ENCODE data around the gene RTN4R. TPM values are rescaled to one million over a fixed set of nuclear protein-coding genes. Genes with fewer than 3 reads are reported as not detected.
"Not testable (repeated sequence)": the region's sequence is repeated elsewhere in the genome, so short reads cannot be mapped to it uniquely, and the experiment has no call there.

RTN4R gene
- total RNA-seq, 1 donor from 2014 or later: 0.43 TPM

DNA sequence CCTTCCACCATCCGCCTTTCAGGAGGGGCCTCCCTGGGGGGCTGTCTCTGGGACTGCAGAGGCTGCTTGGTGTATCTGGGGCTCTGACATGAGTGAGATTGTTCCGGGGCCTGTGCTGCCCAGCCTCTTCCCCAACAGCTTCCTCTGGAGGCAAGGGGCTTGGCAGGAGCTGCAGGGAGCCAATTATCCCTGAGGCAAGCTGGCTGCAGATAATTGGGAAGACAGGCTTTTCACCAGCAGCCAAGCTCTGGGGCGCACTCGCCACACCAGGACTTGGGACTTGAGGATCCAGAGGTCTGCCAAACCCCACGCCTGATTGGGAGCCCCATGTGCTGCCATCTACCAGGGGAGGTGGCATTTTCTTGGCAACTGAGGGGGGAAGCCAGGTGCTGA, 15.6 kb upstream of the RTN4R start:
- TF ChIP-seq, protein P1, sequence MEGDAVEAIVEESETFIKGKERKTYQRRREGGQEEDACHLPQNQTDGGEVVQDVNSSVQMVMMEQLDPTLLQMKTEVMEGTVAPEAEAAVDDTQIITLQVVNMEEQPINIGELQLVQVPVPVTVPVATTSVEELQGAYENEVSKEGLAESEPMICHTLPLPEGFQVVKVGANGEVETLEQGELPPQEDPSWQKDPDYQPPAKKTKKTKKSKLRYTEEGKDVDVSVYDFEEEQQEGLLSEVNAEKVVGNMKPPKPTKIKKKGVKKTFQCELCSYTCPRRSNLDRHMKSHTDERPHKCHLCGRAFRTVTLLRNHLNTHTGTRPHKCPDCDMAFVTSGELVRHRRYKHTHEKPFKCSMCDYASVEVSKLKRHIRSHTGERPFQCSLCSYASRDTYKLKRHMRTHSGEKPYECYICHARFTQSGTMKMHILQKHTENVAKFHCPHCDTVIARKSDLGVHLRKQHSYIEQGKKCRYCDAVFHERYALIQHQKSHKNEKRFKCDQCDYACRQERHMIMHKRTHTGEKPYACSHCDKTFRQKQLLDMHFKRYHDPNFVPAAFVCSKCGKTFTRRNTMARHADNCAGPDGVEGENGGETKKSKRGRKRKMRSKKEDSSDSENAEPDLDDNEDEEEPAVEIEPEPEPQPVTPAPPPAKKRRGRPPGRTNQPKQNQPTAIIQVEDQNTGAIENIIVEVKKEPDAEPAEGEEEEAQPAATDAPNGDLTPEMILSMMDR (IDR thresholded peaks at IDR 0.05): no peak
- Histone ChIP-seq H3K27ac (no peak overlapping the region), H3K4me1 (no peaks in the 10 kb centered on the region), H3K27me3 (no peaks in the 10 kb centered on the region), H3K9me3 (no peaks in the 10 kb centered on the region), H3K36me3 (no peaks in the 10 kb centered on the region), H3K4me3 (no peak overlapping the region)
- intact Hi-C loops (cut with DNase I): no loop called here
- DNase-seq (ENCODE audit: low spot score in 2 of 2): no peak

DNA sequence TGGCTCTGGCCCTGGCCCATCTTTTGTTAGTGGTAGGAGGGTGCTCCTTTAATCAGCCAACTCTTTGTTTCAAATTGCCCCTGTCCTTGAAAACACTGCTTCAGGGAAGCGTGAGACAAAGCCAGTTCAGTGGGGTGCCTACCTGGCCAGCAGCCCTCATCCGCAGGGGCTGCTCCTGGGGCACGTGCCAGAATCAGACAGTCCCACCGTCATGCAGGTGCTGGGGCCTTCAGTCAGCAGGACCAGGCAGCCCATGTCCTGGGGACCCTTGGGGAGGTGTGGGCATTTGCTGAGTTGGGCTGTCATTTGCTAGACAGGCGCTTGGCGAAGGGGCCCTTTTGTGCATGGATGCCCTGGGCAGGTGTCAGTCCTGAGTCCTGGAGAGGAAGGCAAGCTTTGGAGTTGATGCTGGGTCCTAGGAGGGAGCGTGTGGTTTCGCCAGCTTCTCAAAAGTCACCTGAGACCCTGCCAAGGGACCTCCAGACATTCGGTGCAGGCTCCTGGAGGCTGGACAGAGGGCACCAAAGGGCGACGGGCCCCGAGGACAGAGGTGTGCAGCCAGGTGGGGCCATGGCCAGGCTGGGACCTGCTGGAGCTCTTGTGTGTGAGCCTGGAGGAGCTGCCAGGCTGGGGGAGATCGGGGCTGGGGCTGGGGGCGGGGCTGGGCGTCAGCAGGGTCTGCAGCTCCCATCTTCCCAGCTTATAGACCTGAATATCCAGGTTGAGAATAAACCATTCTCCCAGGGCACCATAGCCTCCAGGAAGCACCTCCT, 15.0 kb upstream of the RTN4R start:
- intact Hi-C loops (cut with DNase I): no loop called here

DNA sequence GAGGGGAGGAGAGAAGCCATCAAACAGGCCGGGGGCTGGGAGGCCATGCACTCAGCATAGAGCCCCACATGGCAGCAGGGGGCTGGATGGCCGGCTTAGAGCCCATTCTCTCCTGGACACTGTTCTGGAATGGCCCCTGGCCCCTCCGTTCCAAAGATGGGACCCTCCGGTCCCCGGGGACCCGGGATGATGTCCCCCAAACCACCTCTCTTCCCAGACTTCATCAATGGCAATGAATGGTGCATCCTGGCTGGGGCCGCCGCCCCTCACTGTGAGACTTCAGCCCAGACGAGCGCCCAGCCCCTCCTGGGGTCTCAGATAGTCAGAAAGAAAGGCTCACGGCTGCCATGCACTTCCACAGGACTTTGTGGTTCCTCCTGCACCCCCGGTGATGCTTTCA, 13.8 kb upstream of the RTN4R start:
- Histone ChIP-seq H3K4me1 (no peaks in the 10 kb centered on the region), H3K4me3 (no peak overlapping the region), H3K36me3 (no peaks in the 10 kb centered on the region), H3K27me3 (no peaks in the 10 kb centered on the region), H3K9me3 (no peaks in the 10 kb centered on the region), H3K27ac (no peak overlapping the region)
- intact Hi-C loops (cut with DNase I): no loop called here
- TF ChIP-seq, protein P1 (IDR thresholded peaks at IDR 0.05): no peak
- no peak for DNase-seq (ENCODE audit: low spot score in 2 of 2)

More for the DNA sequence above, 15.0 kb upstream of the RTN4R start:
- no peaks in the 10 kb centered on the region for H3K9me3 ChIP-seq
- TF ChIP-seq, protein P1 (IDR thresholded peaks at IDR 0.05): no peak
- H3K4me3 ChIP-seq: no peak overlapping the region
- no peak for DNase-seq (ENCODE audit: low spot score in 2 of 2)
- H3K27ac ChIP-seq: no peak overlapping the region
- H3K36me3 ChIP-seq: no peaks in the 10 kb centered on the region
- no peaks in the 10 kb centered on the region for H3K27me3 ChIP-seq
- H3K4me1 ChIP-seq: no peaks in the 10 kb centered on the region

DNA sequence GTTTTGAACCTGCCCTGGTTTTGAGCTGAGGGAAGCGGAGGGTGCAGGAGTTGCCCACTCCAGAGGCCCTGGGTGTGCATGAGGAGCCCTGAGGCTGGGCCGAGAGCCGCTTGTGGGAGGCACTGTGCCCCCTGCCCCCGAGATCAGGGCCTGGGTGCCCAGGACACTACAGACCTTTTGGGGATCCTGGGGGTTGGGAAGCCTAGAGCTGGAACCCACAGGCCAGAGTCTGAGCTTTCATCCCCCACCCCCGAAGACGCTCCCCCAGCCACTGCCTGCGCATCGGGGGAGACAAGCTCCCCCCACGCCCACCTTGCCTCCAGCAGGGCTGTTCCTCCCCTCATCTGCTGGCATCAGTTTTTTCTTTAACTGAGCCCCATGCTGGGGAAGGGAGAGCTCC, 13.4 kb upstream of the RTN4R start:
- H3K27me3 ChIP-seq; H3K9me3 ChIP-seq; H3K4me1 ChIP-seq; H3K36me3 ChIP-seq; H3K4me3 ChIP-seq; intact Hi-C loops (cut with DNase I); DNase-seq (ENCODE audit: low spot score in 2 of 2); H3K27ac ChIP-seq: not testable (repeated sequence)

DNA sequence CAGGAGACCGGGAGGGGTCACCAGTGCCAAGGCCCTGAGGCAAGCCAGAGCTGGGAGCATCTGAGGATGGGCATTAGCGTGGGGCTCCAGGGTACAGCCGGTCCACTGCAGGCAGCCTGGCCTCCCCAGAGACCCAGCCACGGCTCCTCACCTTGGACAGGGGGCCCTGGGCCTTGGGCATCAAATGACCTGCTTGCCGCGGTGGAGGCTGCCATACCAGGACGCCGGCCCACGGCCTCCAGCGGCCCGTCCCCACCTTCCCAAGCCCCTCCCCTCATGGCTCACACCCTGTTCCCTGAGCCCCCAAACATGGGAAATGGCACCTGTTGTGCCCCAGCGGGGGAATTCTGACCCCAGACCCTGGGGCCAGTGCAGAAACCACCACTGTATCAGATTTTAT, 12.7 kb upstream of the RTN4R start:
- no peak overlapping the region for H3K4me3 ChIP-seq
- TF ChIP-seq, protein P1 (IDR thresholded peaks at IDR 0.05): no peak
- intact Hi-C loops (cut with DNase I): no loop called here

DNA sequence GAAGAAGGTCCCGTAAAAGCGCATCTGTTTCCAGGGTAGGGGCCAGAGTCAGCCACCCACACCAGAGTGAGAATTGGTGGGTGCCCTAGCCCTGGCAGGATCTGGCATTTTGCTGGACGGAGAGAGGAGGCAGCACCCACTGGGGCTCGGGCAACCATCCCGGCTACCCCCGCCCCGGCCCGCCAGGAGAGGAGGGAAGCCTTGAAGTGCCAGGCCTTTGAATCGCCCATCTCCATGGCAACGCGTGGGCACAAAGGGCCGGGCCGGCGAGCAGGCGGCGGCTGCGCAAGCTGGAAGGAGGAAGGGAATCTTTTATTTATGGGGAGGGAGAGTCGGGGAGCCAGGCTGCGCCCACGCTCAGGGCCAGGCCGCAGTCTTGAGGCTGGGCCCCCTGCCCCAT, 12.0 kb upstream of the RTN4R start:
- H3K4me3 ChIP-seq; H3K4me1 ChIP-seq; H3K27me3 ChIP-seq; H3K36me3 ChIP-seq; H3K9me3 ChIP-seq; DNase-seq (ENCODE audit: low spot score in 2 of 2); intact Hi-C loops (cut with DNase I); H3K27ac ChIP-seq: not testable (repeated sequence)

More for the DNA sequence above, 12.7 kb upstream of the RTN4R start:
- Histone ChIP-seq H3K9me3 (no peaks in the 10 kb centered on the region), H3K4me1 (no peaks in the 10 kb centered on the region), H3K36me3 (no peaks in the 10 kb centered on the region), H3K27ac (no peak overlapping the region), H3K27me3 (no peaks in the 10 kb centered on the region)
- DNase-seq (ENCODE audit: low spot score in 2 of 2): no peak

Data from ascending aorta (tissue), 2 donors.